H9 (cell line): ENCODE measurements around the gene PVR. TPM values are rescaled to one million over a fixed set of nuclear protein-coding genes. Genes with fewer than 3 reads are reported as not detected.

Source experiments
- DNase-seq: peaks from one replicate; pipeline ENCODE4 v3.0.0-alpha.2; 2017
- H2AFZ ChIP-seq: one replicate; pipeline ENCODE4 v1.6.1; 2013; ENCODE audit warnings: mild to moderate bottlenecking, low read length, control low read depth, moderate library complexity
- H2AK5ac ChIP-seq: 2 replicates; pipeline ENCODE4 v1.6.1; 2013; ENCODE audit warnings: low read length, control low read depth, mixed read lengths; ENCODE audit not compliant: insufficient read length
- H2BK120ac ChIP-seq: one replicate; pipeline ENCODE4 v1.6.1; 2013; ENCODE audit warnings: low read depth, mild to moderate bottlenecking, low read length, control low read depth, inconsistent platforms; ENCODE audit not compliant: poor library complexity, severe bottlenecking
- H2BK12ac ChIP-seq: 2 replicates; pipeline ENCODE4 v1.6.1; 2013; ENCODE audit warnings: low read length, control low read depth, mixed read lengths, low read depth; ENCODE audit not compliant: insufficient read length
- H2BK15ac ChIP-seq: 2 replicates; pipeline ENCODE4 v1.6.1; 2013; ENCODE audit warnings: low read depth, low read length, control low read depth
- H2BK20ac ChIP-seq: one replicate; pipeline ENCODE4 v1.6.1; 2013; ENCODE audit warnings: low read depth, mild to moderate bottlenecking, low read length, control low read depth, inconsistent platforms; ENCODE audit not compliant: poor library complexity, severe bottlenecking
- H2BK5ac ChIP-seq: 2 replicates; pipeline ENCODE4 v1.6.1; 2013; ENCODE audit warnings: low read length, control low read depth, mixed read lengths; ENCODE audit not compliant: insufficient read length
- H3K14ac ChIP-seq: 2 replicates; pipeline ENCODE4 v1.6.1; 2013; ENCODE audit warnings: low read length, control low read depth; ENCODE audit not compliant: insufficient read depth
- H3K18ac ChIP-seq: 2 replicates; pipeline ENCODE4 v1.6.1; 2013; ENCODE audit warnings: low read depth, mild to moderate bottlenecking, mixed read lengths, low read length, control low read depth; ENCODE audit not compliant: insufficient read length
- H3K23ac ChIP-seq: 2 replicates; pipeline ENCODE4 v1.6.1; 2013; ENCODE audit warnings: low read length, control low read depth, mixed read lengths, low read depth; ENCODE audit not compliant: insufficient read length
- H3K23me2 ChIP-seq: 2 replicates; pipeline ENCODE4 v1.6.1; 2013; ENCODE audit warnings: low read depth, mild to moderate bottlenecking, mixed read lengths, low read length, control low read depth; ENCODE audit not compliant: insufficient read length, poor library complexity, severe bottlenecking
- H3K27ac ChIP-seq: 2 replicates; pipeline ENCODE4 v1.5.1; 2013; ENCODE audit warnings: low read length, control low read depth, mixed read lengths, low read depth; ENCODE audit not compliant: insufficient read length
- H3K27me3 ChIP-seq: 2 replicates; pipeline ENCODE4 v1.6.1; 2013; ENCODE audit warnings: low read length, control low read depth, inconsistent platforms; ENCODE audit not compliant: insufficient read depth
- H3K4ac ChIP-seq: 2 replicates; pipeline ENCODE4 v1.6.1; 2013; ENCODE audit warnings: low read depth, mild to moderate bottlenecking, control low read depth, inconsistent platforms, low read length, moderate library complexity
- H3K4me1 ChIP-seq: 2 replicates; pipeline ENCODE4 v1.6.1; 2013; ENCODE audit warnings: low read length, control low read depth, inconsistent platforms; ENCODE audit not compliant: insufficient read depth
- H3K4me2 ChIP-seq: 2 replicates; pipeline ENCODE4 v1.6.1; 2013; ENCODE audit warnings: low read length, control low read depth, mixed read lengths; ENCODE audit not compliant: insufficient read length, insufficient read depth
- H3K56ac ChIP-seq: 2 replicates; pipeline ENCODE4 v1.6.1; 2013; ENCODE audit warnings: low read depth, mild to moderate bottlenecking, mixed read lengths, low read length, control low read depth; ENCODE audit not compliant: insufficient read length
- H3K79me1 ChIP-seq: 2 replicates; pipeline ENCODE4 v1.6.1; 2013; ENCODE audit warnings: low read depth, mild to moderate bottlenecking, moderate library complexity, low read length, control low read depth, inconsistent platforms; ENCODE audit not compliant: insufficient read depth, poor library complexity, severe bottlenecking
- H3K79me2 ChIP-seq: 2 replicates; pipeline ENCODE4 v1.6.1; 2013; ENCODE audit warnings: low read length, control low read depth, inconsistent platforms; ENCODE audit not compliant: insufficient read depth
- H3K9ac ChIP-seq: 2 replicates; pipeline ENCODE4 v1.6.1; 2013; ENCODE audit warnings: low read length, control low read depth, mixed read lengths; ENCODE audit not compliant: insufficient read length; ENCODE audit errors: extremely low read depth
- H3K9me3 ChIP-seq: one replicate; pipeline ENCODE4 v1.6.1; 2013; ENCODE audit warnings: low read depth, low read length, inconsistent platforms; ENCODE audit not compliant: control insufficient read depth
- H3T11ph ChIP-seq: one replicate; pipeline ENCODE4 v1.6.1; 2013; ENCODE audit warnings: mild to moderate bottlenecking, low read length, control low read depth, inconsistent platforms
- H4K20me1 ChIP-seq: one replicate; pipeline ENCODE4 v1.6.1; 2013; ENCODE audit not compliant: control insufficient read depth, insufficient read length, insufficient read depth
- H4K5ac ChIP-seq: 2 replicates; pipeline ENCODE4 v1.6.1; 2013; ENCODE audit warnings: low read depth, mild to moderate bottlenecking, mixed read lengths, low read length, control low read depth; ENCODE audit not compliant: insufficient read length
- H4K8ac ChIP-seq: replicated peaks from 2 replicates; pipeline ENCODE4 v1.6.1; 2013; ENCODE audit warnings: low read length, control low read depth, mixed read lengths, low read depth; ENCODE audit not compliant: insufficient read length
- H4K91ac ChIP-seq: 2 replicates; pipeline ENCODE4 v1.6.1; 2013; ENCODE audit warnings: low read depth, mild to moderate bottlenecking, moderate library complexity, mixed read lengths, low read length, control low read depth; ENCODE audit not compliant: insufficient read length
- H3K27ac Mint-ChIP-seq, 3 experiments: 2 replicates in 2 of 3; 3 replicates in 1 of 3; pipeline ENCODE4 v1.8.0; 2020 to 2021; ENCODE audit warnings: mixed read lengths in 3 of 3, mild to moderate bottlenecking in 1 of 3, moderate library complexity in 1 of 3
- H3K27me3 Mint-ChIP-seq: 2 replicates; pipeline ENCODE4 v1.8.0; 2021; ENCODE audit warnings: low read depth, mild to moderate bottlenecking, moderate library complexity, mixed read lengths
- H3K36me3 Mint-ChIP-seq, 3 experiments: 2 replicates in 2 of 3; 3 replicates in 1 of 3; pipeline ENCODE4 v1.8.0; 2020 to 2021; ENCODE audit warnings: low read depth in 3 of 3, mixed read lengths in 3 of 3; ENCODE audit not compliant: insufficient read depth in 1 of 3
- H3K4me1 Mint-ChIP-seq, 2 experiments: 2 replicates each; pipeline ENCODE4 v1.8.0; 2020; ENCODE audit warnings: mixed read lengths in 2 of 2
- H3K4me3 Mint-ChIP-seq, 2 experiments: 2 replicates in 1 of 2; 3 replicates in 1 of 2; pipeline ENCODE4 v1.8.0; 2020 to 2021; ENCODE audit warnings: mild to moderate bottlenecking in 2 of 2, mixed read lengths in 2 of 2, moderate library complexity in 1 of 2
- H3K9me3 Mint-ChIP-seq, 2 experiments: 2 replicates in 1 of 2; 3 replicates in 1 of 2; pipeline ENCODE4 v1.8.0; 2020; ENCODE audit warnings: mild to moderate bottlenecking in 2 of 2, mixed read lengths in 2 of 2, moderate library complexity in 1 of 2
- WGBS: extraction: QIAGEN DNeasy Blood & Tissue Kit; methylation state at CpG from one replicate; pipeline ENCODE4 v1.1.7; 2013; ENCODE audit warnings: missing lambda C conversion rate, low lambda C conversion rate, mixed read lengths; ENCODE audit not compliant: insufficient read length; ENCODE audit errors: extremely low coverage; 5-methylcytosine and 5-hydroxymethylcytosine counted together
- total RNA-seq: library from RNA; stranded (reverse); gene quantifications from 2 replicates; pipeline ENCODE4 v1.2.1, GENCODE V29; 2021
- TF ChIP-seq, protein P1 (sequence below): fragments of 200-600 bp; sonication (generic); conservative IDR thresholded peaks from 3 replicates; pipeline ENCODE4 v1.8.0; 2021; ENCODE audit warnings: antibody characterized with exemption, mild to moderate bottlenecking

The PVR gene
- total RNA-seq, 1 experiment from 2014 or later: 29.2 TPM

DNA sequence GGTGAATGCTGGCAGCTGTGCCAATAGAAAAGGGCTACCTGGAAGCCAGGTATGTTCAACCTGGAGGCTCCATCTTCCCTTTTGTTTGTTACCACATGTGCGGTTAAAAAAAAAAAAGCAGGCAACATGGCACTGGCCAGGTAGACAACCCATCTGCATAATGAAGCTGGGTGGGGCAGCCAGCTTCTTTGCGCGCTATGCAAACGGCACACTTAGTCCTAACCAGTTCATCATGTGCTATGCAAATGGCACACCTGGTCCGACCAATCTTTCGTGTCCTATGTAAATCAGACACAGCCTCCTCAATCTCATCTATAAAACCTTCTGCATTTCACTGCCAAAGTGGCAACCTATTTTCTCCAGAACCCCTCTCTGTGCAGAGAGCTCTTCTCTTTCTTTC lies 41.6 kb upstream of the PVR start:
- Histone ChIP-seq H3T11ph (no peak overlapping the region), H2BK120ac (no peak overlapping the region), H2BK20ac (no peak overlapping the region), H2BK15ac (no peak overlapping the region), H4K91ac (no peak overlapping the region), H3K9me3 (no peaks in the 10 kb centered on the region), H3K18ac (no peak overlapping the region), H3K23ac (no peak overlapping the region), H3K79me1 (no peaks in the 10 kb centered on the region), H4K8ac (no peak overlapping the region), H3K4ac (no peak overlapping the region), H3K56ac (no peak overlapping the region), H2BK12ac (no peak overlapping the region), H3K27me3 (no peaks in the 10 kb centered on the region), H3K79me2 (no peaks in the 10 kb centered on the region), H2AFZ (no peak overlapping the region), H4K5ac (no peak overlapping the region), H3K4me1 (peaks cover 1% of the 10 kb centered on the region; the same call in 1 of the 2 replicates), H3K23me2 (no peaks in the 10 kb centered on the region), H3K4me2 (no peak overlapping the region), H3K9ac (no peak overlapping the region), H3K27ac (no peak overlapping the region), H3K14ac (no peak overlapping the region), H2AK5ac (no peak overlapping the region), H2BK5ac (no peak overlapping the region), H4K20me1 (no peaks in the 10 kb centered on the region)
- Mint-ChIP-seq H3K27ac (peak overlapping the region in 1 of 3 experiments; percentile 17; a peak in 1 of 7 replicates), H3K4me3 (no peak overlapping the region), H3K9me3 (peaks cover 0 to 3% of the 10 kb centered on the region in 2 experiments; a peak in 2 of 5 replicates), H3K36me3 (peaks cover 0 to 2% (median 2%) of the 10 kb centered on the region in 3 experiments; a peak in 3 of 7 replicates), H3K4me1 (peaks cover 29% of the 10 kb centered on the region in 2 experiments), H3K27me3 (peaks cover 4% of the 10 kb centered on the region; the same call in 1 of the 2 replicates)
- no CpG with 5 or more reads among the region's 6 CpGs for WGBS
- no peak for DNase-seq
- TF ChIP-seq, protein P1, sequence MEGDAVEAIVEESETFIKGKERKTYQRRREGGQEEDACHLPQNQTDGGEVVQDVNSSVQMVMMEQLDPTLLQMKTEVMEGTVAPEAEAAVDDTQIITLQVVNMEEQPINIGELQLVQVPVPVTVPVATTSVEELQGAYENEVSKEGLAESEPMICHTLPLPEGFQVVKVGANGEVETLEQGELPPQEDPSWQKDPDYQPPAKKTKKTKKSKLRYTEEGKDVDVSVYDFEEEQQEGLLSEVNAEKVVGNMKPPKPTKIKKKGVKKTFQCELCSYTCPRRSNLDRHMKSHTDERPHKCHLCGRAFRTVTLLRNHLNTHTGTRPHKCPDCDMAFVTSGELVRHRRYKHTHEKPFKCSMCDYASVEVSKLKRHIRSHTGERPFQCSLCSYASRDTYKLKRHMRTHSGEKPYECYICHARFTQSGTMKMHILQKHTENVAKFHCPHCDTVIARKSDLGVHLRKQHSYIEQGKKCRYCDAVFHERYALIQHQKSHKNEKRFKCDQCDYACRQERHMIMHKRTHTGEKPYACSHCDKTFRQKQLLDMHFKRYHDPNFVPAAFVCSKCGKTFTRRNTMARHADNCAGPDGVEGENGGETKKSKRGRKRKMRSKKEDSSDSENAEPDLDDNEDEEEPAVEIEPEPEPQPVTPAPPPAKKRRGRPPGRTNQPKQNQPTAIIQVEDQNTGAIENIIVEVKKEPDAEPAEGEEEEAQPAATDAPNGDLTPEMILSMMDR: no peak
